Colonic mucosa (tissue), 4 donors: ENCODE data around the gene OR6B3. TPM values are rescaled to one million over a fixed set of nuclear protein-coding genes. Genes with fewer than 3 reads are reported as not detected.

Experiments used
- DNase-seq: peaks from one replicate; pipeline ENCODE4 v3.0.0-alpha.2; 2020
- H3K27ac ChIP-seq: fragments of 200-600 bp; one replicate; pipeline ENCODE4 v1.8.0; 2021
- H3K27me3 ChIP-seq: fragments of 200-600 bp; one replicate; pipeline ENCODE4 v1.8.0; 2021
- H3K36me3 ChIP-seq: fragments of 200-600 bp; one replicate; pipeline ENCODE4 v1.8.0; 2021
- H3K4me1 ChIP-seq: fragments of 200-600 bp; one replicate; pipeline ENCODE4 v1.8.0; 2021; ENCODE audit warnings: mild to moderate bottlenecking
- H3K4me3 ChIP-seq: fragments of 200-600 bp; one replicate; pipeline ENCODE4 v1.8.0; 2021
- H3K9ac ChIP-seq, 2 donors: one replicate each; pipeline ENCODE4 v1.7.0; 2013; ENCODE audit warnings: control low read depth in 2 of 2, low read depth in 2 of 2, low read length in 2 of 2
- H3K9me3 ChIP-seq: fragments of 200-600 bp; one replicate; pipeline ENCODE4 v1.8.0; 2021
- CTCF ChIP-seq: fragments of 200-600 bp; IDR thresholded peaks from one replicate; pipeline ENCODE4 v1.8.0; 2022; ENCODE audit warnings: antibody characterized with exemption, mild to moderate bottlenecking
- intact Hi-C: fragments of 100-400 bp; cut with DNase I; formaldehyde crosslinking; loops from one replicate; pipeline ENCODE4 v1.14.1; 2022
- total RNA-seq, 2 donors: library from RNA; stranded (reverse); fragmentation: NEBNext Ultra II Directional in 1 of 2; extraction: Animal tissue kit (Norgen Biotek cat#: 25700) in 1 of 2; gene quantifications; one replicate each; pipeline ENCODE4 v1.2.1, GENCODE V29; 2021
- donor health status: healthy.
- donor health status: DM: no; HTN: no; CAD: no.
- donor health status: DM: no; HTN: no; CAD: no.

OR6B3 gene
- total RNA-seq, 2 donors from 2014 or later: not detected

GRCh38 chr2:239997686-239998409 is 55.5 kb downstream of the OR6B3 start:
- intact Hi-C loops: loop anchor here (10.0 kb wide), 1 partner anchor 963 kb away; no protein-coding TSS in a partner anchor
- no peak for TF ChIP-seq CTCF
- Histone ChIP-seq H3K4me1 (no peaks in the 10 kb centered on the region), H3K27ac (peak overlapping the region; percentile 34), H3K9me3 (no peaks in the 10 kb centered on the region), H3K9ac (peak overlapping the region; percentile 24 to 62), H3K27me3 (no peaks in the 10 kb centered on the region), H3K4me3 (no peak overlapping the region), H3K36me3 (no peaks in the 10 kb centered on the region)
- DNase-seq: peak; percentile 55

Other genes starting within 250 kb of the OR6B3 start
- gene NDUFA10, start 28.2 kb downstream of the OR6B3 start, total RNA-seq: 100 to 1,000 TPM; 225 to 294 TPM
- not detected for gene OR6B2, start 23.1 kb downstream of the OR6B3 start, total RNA-seq
- gene COPS9, start 82.8 kb upstream of the OR6B3 start, total RNA-seq: 100 to 1,000 TPM; 119 to 169 TPM
- not detected for gene OTOS, start 87.1 kb upstream of the OR6B3 start, total RNA-seq